HK-2 (cell line): ENCODE measurements around the gene IST1.
A peak's percentile ranks its signal among the peaks of the same experiment; 100 is the strongest.

Experiments used
- DNase-seq: peaks from one replicate; pipeline ENCODE4 v3.0.0-alpha.2; 2018; ENCODE audit not compliant: unreplicated experiment

IST1 gene

DNA sequence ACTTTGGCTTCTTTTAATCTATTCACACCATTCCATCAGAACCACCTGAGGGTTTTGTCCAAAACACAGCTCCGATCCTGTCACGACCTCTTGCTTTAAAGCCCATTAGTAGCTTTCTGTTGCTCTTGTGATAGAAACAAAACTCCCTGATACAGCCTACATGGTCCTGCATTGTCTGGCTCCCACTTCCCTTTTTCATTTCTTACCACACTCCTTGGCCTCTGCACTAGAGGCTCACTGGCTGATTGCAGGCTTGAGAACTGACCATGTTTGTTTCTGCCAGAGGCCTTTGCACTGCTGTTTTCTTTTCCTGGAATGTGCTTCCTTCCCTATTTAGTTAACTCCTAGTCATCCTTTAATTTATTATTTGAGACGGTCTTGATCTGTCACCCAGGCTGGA lies 23.7 kb downstream of the IST1 start:
- no peak for DNase-seq

DNA sequence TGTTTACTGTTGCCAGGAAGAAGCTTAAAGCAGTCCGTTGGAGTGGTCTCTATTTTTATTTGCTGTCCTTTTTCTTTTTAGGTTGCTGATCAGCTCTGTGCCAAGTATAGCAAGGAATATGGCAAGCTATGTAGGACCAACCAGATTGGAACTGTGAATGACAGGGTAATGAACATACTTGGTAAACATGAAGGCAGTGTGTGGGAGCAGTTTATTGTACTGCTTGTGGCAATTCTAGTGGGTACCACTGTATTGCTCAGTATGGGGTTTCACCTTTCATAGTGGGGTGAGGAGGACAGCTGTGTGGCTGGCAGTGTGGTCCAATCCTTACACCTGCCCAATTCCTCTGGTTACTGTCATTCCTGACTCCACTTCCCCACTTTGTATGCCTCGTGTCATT lies 25.3 kb downstream of the IST1 start:
- no peak for DNase-seq

DNA sequence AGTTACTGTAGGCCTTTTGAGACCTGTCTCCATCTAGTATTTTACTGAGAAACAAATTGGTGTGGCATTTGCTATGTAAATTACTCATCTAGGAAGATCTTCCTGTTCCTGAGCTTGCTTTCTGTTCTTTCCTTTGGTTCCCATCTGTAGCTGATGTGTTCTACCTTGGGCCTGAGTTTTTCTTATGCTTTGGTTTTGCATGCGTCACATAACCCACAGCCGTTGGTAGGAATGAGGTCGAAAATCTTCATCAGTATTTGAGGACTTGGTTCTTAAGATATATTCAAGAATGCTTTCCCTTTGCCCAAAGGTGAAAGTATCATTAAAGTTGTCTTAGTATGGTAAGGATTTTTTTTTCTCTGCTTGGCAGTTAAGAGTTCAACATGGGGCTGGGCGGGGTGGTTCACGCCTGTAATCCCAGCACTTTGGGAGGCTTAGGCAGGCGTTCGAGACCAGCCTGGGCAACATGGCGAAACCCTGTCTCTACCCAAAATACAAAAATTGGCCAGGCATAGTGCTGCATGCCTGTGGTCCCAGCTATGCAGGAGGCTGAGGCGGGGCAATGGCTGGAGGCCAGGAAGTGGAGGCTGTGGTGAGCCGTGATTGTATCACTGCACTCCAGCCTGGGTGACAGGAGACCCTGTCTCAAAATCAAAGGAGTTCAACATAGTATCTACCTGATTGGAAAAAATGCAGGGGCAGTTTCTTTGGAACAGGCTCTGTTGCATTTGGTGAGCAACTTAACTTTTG lies 28.8 kb downstream of the IST1 start:
- DNase-seq = peak; percentile 30

- no peak for DNase-seq
These were observed 29.4 kb downstream of the IST1 start for GRCh38 chr16:71924710-71925109.

- DNase-seq = peak; percentile 60
These were observed 32.1 kb downstream of the IST1 start for GRCh38 chr16:71927383-71927782.

- no peak for DNase-seq
These were observed 32.5 kb downstream of the IST1 start for GRCh38 chr16:71927787-71928186.

DNA sequence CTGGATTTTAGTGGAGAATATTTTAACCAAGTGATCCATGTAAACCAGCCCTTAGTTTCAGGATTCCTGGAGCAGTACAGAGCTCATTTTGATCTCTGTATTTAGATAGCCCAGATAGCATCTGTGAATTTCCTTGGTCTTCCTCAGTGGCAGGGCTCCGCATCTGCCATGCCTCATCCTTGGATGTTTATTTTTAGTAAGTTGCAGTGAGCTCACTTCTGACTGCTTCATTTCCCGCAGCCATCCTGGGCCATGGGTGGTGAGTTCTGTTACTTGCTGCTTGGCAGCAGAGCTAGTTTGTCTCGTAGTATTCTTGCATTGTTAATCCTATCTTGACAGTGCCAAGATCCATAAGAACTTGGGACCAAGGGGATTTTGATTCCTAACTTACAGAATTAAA lies 33.7 kb downstream of the IST1 start:
- DNase-seq = no peak

- DNase-seq = no peak
These were observed 34.8 kb downstream of the IST1 start for GRCh38 chr16:71930013-71930563.

DNA sequence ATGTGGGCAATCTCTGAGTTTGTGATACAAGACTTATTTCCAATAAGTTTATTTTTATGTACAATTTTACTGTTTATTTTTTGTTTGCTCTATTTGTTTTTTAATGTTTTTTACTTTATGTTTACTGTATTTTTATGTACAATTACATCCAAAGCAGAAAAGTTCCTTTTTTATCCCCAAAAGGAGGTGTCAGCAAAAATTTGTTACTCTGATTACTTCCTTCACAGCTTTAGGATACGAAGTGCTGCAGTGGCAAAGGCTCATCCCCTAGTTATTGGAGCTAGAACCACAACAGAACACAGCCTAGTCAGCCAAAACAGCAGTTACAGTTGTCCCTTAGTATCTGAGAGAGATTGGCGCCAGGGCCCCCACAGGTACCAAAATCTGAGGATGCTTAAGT lies 35.7 kb downstream of the IST1 start:
- no peak for DNase-seq

- no peak for DNase-seq
These were observed 36.3 kb downstream of the IST1 start for GRCh38 chr16:71931599-71931998.

GRCh38 chr16:71933017-71933416 lies 37.7 kb downstream of the IST1 start:
- DNase-seq = no peak

DNA sequence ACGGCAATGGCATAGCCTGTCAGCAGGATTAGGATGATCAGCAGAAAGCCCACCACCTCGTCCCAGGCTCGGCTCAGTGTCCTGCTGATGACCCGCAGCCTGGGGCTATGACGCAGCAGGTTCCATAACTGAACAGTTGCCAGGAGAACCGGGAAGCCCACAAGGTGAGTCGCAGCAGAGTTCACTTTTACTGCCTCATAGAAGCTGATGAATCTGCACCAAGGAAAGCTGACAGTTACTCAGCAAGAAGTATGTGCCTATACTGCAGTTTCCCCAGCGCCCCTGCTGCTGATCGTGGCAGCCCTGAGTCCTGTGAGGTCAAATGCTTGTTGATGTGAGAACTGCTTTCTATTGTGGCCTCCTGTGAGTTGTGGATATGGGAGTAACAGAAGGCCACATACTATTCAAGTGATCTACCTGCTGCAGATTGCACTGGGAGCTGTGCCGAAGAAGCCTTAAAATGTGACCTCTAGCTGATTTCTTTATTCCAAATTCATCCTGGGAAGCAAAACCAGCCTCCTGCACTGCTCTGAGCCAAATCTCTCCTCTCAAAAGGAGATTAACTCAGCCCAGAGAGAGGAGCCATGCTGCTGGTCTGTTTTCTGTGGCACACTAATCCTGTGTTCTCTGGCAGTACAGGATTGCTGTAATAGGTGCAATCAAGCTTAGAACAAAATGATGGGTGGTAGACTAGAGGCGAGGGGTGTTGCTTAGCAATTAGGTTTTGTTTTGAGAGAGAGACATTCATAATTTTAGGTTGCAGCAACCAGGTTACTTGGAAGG lies 38.8 kb downstream of the IST1 start:
- DNase-seq = peak; percentile 60

- no peak for DNase-seq
These were observed 42.7 kb downstream of the IST1 start for GRCh38 chr16:71937868-71938510.

DNA sequence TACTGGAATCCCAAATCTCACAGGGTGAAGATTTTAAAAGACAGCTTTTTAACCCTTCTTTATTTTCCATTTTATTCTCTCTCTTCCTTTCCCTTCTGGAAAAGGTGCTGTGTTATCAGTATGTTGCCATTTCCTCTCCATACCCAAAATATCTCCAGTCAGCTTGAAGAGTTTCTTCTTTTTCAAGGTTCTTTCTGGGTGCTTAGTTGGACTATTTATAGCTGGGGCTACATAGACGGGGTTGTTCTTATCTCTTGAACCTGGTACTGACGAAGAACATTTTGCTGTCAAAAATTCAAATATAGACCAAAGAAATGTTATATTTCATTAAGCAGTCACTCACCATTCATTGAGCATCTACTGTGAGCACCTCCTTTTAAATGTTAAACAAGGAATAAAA lies 48.6 kb downstream of the IST1 start:
- DNase-seq = no peak

DNA sequence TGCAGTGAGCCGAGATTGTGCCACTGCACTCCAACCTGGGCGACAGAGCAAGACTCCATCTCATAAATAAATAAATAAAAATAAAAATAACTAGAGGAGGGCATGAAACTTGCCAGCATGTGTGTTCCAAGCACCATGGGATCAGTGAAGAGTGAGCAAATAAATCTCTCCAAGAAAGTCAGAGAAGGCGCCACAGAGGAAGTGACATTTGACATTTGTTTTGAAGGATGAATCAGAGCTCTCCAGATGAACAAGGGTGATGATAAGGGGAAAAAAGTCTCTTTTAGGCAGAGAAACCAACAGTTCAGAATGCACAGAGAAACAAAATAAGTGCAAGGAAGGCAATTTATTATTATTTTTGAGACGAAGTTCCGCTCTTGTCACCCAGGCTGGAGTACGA lies 50.3 kb downstream of the IST1 start:
- no peak for DNase-seq

DNA sequence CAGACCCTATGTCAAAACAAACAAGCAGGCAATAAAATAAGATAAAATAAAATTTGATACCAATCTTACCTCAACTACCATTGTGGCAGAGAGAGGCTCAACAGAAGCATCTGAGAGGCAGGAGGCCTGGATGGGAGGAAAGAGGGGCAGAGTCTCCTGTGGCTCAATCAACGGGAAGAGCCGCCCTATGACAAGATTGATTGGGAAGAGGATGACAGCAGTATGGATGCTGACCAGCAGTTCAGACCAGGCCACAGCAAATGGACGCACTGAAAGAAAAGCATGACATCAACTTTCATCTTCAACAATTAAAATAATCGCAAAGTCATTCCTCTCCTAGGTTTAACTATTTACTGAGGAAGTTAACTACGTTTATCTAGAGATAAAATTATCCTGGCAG lies 57.5 kb downstream of the IST1 start:
- DNase-seq = no peak

DNA sequence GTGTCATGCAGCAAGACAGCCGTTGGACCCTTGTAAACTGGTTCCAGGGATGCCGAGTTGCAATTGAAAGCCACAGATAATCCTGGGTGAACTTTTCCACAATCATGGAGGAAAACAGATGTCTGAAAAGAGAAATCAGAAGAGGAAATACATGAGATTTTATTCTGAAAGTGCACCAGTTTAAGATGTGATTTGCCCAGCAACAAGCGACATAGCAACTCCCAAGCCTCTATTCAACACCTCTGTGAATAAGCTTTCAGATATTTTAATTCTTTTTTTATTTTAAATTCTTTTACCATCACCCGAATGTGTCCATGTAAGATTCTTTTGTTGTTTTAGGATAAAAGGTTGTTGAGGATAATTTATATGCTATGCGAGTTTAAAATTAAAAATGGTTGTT lies 58.8 kb downstream of the IST1 start:
- no peak for DNase-seq

GRCh38 chr16:71954699-71955195 lies 59.4 kb downstream of the IST1 start:
- DNase-seq = no peak

GRCh38 chr16:71956486-71956885 lies 61.2 kb downstream of the IST1 start:
- DNase-seq = no peak

- DNase-seq = peak; percentile 85
These were observed 66.0 kb downstream of the IST1 start for GRCh38 chr16:71961066-71962039.
